HG02973 (cell line): ENCODE measurements around the gene ZBTB12.

ENCODE experiments used
- ATAC-seq: cut with Tn5 transposase; IDR thresholded peaks from one replicate; pipeline ENCODE4 v1.9.1; 2021; ENCODE audit warnings: moderate library complexity; ENCODE audit not compliant: unreplicated experiment

The ZBTB12 gene

DNA sequence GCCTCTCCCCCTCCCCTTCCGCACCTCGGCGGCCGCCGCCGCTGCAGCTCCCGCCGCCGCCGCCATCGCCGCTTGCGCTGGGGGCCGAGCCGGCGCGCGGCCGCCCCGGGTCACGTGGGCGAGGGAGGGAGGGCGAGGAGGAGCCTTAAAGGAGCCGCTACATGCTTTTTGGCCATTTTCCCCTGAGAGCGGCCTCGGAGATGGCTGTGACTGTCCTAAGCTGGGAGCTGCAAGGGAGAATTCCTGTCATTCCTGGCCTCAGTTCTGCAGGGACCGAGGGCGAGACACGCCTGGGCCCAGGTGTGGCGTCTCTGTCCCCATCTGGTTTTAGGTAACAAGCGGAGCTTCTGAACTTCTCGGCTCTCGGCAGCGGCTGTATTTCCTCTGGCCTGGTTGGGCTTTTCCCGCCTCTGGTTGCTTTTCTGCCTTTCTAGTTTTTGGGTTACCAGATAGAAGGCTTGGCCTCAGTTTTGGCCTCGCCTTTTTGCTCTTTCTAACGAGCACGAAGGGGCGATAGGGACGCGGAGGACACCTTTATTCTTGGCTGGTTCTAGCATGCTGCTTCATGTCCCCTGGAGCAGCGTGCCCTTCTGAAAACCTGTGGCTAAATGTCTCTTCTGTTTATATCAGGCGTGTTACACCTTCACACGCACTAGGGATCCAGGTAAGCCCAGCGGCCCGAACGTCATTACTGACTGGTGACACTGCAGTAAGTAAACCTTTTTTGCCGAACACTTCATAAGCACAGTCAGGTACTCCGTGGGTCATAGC, 4.1 kb downstream of the ZBTB12 start, which contains the start of gene EHMT2:
Gene EHMT2, minus strand, starts transcription at position 87 of the 771 bp plus-strand sequence. Its CDS starts 21 bp downstream, at position 66.
- no peak for ATAC-seq

DNA sequence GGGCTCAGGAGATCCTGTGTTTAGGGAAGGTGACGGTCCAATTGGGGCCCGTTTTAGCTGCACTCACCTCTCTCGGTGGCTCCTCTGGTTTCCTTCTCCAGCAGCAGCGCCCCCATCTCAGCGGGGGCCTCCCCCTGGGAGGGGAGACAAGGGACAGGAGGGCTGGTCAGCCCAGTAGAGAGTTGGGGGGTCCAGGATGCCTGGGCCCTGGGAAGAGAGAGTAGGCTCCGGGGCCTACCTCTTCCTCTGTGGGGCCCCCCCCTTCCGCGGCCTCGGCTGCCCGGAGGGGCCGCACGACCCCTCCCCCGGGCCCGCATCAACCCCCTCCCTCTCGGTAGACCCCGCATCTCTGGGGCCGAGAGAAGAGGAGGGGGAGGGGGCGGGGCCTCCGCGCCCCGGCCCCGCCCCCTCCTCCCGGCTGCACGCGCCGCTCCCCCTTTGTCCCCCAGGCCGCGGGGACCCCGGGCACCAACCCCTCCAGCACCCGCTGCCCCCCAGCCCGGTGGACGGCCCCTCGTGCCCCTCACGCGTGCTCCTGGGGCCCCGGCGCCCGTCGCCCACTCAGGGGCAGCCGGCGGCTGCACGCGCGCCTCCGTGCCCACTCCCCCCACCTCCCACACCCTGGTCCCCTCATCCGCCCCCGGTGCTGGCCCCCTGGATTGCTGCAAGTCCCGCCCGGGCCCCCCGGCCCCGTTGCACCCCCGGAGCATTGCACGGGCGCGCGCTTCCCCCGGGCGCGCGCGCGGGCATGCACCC, 4.9 kb downstream of the ZBTB12 start:
- ATAC-seq: no peak

DNA sequence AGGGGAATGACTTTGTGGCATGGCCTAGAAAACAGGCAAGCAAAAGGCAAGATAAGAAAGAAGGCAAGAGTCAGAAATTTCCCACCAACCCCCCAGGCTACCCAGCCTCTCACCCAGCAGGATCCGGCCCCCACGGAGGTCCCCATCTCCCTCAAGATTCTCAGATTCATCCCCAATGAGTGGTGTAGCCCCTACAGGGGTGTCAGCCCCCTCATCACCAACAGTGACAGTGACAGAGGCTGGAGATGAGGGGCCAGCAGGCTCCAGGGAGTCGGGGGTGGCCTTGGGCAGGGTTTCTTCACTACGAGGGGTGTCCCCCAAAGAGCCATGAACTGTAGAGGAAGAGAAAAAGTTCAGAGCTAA, 5.4 kb downstream of the ZBTB12 start:
- ATAC-seq: no peak

DNA sequence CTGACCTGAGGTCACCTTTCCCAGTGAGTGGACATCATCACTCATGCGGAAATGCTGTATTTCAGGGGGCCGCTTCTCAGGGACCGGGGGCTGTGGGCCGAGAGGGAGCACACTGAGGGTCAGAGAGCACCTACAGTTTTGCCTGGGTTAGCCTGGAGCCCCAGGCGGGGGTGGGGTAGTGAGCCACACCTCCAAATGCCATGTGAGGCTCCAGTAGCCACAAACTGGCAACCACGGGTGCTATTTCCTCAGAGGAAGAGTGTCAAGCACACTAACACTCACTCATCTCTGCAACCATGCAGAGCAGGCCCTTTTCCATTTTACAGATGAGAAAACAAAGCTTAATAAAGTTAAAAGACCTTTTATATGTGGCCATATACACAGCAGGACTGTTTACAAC, 9.1 kb downstream of the ZBTB12 start:
- ATAC-seq: no peak

DNA sequence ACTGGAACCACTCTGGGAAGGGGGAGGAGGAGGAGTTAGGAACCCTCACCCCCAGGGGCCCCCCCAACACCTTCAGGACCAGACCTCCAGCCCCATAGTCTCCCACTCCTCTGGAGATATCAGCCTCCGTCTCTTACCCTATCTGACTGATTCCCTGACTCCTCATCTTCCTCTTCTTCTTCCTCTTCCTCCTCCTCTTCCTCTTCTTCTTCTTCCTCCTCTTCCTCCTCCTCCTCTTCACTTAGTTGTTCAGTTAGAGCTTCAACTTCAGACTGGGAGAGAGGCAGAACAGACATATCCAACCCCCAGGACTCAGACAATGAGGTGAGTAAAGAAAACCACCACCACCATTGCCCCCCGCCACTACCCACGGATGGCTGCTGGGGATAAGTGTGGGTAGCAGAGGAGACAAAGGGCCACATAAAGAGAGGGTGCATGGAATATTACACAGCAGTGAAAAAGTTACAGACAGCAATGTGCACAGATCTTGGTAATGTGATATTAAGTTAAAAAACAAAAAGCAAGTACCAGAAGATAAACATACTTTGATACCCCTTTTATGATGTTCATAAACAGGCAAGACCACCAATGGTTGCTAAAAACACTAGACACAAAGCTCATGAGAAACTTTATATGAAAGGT, 12.4 kb downstream of the ZBTB12 start:
- no peak for ATAC-seq

DNA sequence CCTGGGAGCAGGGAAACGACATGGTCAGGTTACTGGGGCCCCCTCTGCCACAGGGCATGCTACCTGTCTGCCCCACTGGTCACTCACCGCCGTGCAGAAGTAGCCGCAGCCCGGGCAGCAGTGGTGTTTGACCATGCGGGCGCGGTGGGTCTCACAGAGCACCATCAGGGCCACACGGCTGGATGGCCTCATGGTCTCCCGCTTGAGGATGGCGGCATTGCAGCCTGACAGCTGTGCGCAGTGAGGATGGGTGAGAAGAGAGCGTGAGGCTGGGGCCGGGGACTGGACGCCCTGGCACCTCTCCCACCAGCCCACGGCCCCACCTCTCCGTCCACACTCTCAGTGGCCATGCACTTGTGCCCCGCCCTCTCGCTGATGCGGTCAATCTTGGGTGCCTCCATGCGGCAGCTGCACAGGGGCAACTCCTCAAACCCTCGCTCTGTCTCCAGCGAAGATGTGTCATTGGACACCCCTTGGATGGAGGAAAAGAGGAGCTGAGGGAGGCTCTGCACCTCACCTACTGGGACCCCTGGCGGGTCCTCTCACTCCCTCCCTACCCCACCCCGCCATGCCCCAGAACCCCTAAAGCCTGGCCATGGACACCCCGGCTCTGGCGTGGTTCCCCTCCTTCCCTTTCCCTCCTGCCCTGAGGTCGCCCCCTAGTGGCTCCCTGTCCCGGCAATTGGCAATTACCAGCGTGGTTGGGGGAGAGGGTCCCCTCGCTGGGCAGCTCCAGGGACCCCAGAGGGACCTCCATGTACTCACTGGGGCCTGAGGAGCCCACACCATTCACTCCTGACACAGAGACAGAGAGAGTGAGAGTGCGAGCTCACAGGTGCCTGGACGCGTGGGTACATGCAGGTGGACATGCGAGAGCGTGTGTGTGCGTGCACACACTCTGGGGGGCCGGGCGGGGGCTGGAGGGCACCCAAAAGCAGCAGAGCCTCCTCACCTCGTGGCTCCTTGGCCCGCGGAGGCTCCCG, 13.3 kb downstream of the ZBTB12 start:
- no peak for ATAC-seq

DNA sequence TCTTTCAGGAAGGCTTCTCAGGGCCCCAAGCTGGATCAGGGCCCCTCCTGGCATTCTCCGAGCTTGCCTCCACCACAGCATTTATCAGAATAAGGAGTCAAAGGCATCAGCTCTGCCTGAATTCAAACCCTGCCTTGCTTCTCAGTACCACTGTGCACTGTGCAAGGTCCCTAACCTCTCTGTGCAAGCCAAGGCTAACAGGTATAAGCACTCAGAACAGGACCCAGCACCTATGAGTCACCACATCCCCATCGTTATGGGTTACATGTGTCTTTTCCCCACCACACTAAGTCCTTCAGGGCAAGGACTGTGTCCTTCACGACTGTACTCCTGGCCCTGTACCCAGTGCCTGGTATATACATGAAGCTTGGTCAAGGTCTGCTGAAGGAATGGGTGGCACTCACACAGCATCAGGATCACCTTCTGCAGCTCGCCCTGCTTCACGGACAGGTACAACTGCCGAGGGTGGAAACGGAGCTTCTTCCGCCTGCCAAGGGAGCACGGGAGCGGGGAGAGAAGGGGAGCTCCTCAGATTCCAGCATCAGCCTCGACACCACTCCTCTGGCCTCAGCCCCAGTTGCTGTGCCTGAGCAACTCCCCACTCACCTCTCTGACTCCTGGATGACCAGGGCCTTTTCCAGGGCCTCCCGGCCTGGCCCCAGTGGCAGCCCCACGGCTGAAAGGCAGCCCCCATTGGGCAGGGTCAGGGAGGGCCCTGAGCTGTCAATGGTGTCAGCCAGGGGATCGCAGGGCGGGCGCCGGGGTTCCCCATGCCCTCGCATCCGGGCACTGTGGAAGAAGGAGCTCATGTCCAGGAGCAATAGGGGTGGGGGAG, 14.5 kb downstream of the ZBTB12 start:
- no peak for ATAC-seq

DNA sequence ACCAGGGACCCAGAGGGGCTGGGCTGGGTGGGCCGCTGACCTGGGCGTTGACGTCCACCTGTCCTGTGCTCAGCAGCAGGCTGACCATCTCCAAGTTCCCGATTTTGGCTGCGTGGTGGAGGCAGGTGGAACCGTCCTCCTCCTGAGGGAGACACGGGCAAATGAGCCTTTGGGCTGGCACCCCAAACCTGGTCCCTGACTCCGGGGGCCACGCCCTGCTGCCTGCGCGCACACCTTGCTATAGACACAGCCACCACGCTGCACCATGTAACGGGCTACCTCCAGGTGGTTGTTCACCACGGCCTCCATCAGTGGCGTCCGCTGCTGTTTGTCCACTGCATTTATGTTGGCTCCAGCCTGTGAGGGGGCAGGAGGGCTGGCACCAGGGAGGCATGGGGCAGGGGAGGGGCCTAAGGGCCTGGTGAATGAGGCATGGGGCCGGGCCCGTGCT, 15.3 kb downstream of the ZBTB12 start:
- no peak for ATAC-seq

DNA sequence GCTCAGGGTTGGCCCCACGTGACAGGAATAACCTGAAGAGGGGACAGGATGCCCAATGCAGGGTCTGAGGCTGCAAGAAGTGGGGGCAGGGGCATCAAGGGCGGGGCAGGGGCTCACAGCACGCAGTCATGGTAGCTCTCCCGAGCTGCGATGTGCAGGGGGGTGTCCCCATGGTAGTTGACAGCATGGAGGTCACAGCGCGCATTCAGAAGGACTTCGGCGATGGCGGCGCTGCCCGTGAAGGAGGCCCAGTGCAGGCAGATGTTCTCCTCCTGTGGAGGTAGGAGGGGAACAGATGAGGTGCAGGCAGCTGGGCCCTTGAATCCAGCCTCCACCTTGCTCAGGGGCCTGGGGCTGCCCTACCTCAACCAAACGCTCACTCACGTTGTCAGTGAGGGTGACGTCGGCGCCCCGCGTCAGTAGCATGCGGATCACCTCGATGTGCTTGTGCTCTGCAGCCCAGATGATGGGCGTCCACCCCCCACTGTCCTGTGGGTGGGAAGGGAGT, 17.3 kb downstream of the ZBTB12 start:
- no peak for ATAC-seq

DNA sequence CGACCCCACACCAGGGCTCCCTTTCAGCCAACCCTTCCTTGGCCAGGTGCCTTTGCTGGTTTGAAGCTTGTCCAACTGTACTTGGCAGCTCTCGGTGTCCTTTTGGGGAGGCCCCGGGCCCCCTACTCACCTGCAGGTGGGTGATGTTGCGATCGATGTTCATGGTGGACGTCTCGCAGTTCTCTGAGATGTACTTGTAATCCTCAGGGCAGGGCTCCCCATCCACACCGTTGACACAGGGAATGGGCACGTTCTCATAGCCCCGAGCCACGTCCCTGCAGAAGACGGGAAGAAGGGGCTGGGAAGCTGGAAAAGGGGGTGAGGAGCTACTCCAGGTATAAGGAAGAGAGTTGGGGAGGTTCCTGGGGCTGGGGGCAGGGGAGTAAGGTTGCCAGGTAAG, 18.2 kb downstream of the ZBTB12 start:
- no peak for ATAC-seq

DNA sequence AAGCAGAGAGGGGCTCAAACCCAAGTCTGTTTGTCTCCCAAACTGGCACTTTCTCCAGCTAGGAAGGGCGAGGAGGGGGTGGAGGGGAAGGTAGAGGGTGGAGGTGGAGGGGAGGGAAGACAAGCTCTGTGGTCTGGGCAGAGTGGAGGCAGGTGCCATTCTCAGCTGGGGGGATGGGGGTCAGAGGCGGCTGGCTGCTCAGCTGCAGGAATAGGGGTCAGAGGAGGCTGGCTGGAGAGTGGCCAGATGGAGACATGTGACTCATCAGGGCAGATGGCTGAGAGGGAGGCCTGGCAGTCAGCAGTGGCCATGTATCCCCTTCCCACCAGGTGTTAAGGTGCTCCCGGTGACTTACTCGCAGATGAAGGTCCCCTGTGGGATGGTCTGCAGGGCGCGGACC, 19.5 kb downstream of the ZBTB12 start:
- no peak for ATAC-seq

DNA sequence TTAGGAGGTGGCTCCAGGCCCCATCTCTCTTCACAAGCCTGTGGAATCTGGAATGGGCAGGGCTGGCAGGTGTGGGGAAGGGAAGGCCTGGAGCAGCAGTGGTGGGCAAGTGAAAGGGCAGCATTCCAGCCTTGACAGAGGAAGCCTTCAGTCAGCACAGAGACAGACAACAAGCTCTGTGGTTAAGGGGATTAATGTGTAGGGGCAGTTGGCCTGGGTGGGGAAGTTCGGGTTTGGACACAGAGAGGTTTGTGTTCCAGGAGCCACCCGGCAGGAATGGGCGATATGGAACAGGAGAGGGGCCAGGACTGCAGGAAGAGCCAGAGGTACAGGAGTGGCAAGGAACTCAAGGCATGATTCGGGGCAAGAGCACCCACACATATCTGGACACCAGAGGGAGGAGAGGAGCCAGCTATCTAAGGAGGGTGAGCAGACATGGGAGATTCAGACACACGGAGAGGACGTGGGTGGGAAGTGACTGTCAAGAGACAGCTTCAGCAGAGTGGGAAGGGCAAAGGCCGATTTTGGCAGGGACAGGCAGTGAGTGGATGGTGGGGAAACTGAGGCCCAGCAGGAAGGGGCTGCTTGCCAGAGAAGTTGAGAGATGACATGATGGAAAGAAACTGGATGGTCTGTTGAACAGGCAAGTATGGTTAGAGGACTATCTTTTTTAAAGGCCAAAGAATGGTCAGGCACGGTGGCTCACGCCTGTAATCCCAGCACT, 20.6 kb downstream of the ZBTB12 start:
- ATAC-seq: no peak

DNA sequence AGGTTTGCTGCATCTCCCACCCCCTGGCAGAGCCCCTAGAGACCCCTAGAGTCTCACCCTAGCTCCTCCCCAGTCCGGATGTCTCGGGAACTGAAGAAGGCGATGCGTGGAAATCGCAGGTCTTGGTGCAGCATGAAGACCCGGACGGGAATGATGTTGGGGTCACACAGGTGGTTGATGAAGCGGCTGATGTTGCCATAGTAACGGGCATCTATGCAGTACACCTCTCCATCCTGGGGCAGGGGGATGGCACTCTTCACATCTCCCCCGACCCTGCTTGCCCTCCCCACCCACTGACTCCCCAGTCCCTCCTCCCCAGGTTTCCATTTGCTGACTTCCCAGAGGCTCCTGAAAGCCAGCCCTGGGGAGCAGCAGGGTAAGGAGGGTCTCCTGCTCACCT, 21.3 kb downstream of the ZBTB12 start:
- ATAC-seq: no peak

DNA sequence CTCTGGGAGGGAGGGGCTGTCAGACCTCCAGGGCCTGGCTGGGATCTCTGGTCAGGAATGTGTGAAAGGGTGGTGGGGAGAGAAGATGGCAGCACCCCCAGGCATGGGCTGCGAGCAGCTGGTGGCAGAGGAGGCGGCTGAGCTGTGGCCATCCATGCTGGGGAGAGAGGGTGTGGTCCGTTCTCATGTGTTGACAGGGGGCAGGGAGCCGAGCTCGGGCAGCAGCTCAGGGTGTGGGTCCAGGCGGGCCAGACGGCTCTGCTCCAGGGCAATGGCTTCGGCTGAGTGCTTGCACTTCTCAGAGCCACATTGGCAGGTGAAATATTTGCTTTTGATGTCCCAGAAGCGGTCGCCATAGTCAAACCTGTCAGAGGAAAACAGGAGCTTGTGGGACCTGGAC, 22.0 kb downstream of the ZBTB12 start:
- no peak for ATAC-seq

DNA sequence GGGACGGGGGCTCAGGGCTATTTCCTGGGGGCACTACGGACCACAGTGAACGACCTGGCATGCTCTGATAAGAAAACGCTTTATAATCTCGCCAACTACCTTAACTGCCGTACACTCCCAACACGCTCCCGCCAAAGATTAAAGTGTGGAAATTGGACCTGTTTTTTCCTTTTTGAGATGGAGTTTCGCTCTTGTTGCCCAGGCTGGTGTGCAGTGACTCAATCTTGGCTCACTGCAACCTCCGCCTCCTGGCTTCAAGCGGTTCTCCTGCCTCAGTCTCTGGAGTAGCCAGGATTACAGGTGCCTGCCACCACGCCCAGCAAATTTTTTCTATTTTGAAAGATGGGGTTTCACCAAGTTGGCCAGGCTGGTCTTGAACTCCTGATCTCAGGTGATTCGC, 22.7 kb downstream of the ZBTB12 start:
- no peak for ATAC-seq

DNA sequence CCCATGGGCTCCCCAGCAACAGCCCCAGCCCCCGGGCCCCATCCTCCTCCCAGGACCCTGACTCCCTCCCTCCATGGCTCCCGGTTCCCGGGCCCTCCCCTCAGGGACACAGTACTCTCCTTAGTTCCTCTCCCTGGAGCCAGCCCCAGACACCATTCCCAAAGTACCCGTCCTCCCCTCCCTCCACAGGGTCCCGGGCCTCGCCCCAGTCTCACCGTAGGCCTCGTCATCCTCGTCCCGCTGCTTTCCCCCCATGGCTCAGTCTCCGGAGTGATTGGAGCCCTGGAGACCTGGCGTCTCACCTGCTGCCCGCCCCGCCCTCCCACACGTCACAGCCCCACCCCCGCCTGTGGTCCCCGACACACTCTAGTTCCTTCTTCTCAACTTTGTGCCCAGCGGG, 23.2 kb downstream of the ZBTB12 start, which contains the start of gene SLC44A4:
Gene SLC44A4, minus strand, starts transcription at position 272 of the 400 bp plus-strand sequence. Its CDS starts 17 bp downstream, at position 255.
- no peak for ATAC-seq

DNA sequence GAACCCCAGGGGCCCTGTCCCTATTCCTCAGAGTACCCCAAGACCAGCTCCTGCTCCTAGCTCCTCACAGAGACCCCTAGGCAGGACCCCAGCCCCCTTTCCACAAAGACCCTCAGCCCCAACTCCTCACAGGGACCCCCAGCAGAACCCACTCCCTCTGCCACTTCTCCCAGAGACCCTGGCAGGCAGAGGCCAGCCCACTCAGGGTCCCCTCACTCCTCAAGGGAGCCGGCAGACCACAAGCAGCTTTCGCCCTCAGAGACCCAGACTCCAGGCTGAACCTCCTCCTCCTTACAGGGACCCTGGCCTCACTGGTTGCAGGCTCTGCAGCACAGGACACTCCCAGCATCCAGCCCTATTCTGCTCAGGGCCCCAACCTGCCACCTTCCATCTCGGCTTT, 23.7 kb downstream of the ZBTB12 start:
- no peak for ATAC-seq

DNA sequence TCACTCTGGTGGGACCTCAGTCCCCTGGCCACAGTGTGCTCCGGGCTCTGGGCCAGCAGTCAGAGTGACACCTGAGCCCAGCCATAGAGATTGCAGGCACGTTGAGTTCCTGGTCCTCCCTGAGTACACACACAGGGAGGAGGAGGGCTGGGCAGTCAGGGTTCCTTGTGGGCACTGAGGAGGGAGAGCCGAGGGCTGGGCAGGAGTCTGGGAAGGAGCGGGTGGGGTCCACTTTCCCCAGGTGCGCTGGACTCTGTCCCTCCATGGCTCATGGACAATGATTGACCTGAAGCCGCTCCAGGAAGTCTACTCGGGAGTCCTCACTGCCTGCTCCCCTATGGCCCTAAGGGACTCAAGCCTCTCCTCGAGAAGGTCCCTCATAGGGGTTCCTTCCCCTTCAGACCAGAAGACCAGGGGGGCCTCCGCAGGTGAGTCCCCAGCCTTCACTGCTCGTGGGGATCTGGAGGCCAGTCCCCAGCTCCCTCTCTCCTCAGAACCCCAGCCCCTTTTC, 24.2 kb downstream of the ZBTB12 start:
- ATAC-seq: no peak
